GM21526 (cell line): ENCODE measurements around the gene MFF.
"Not testable (repeated sequence)": the region's sequence is repeated elsewhere in the genome, so short reads cannot be mapped to it uniquely, and the experiment has no call there.

ENCODE experiments used
- ATAC-seq: cut with Tn5 transposase; IDR thresholded peaks from one replicate; pipeline ENCODE4 v1.9.1; 2021; ENCODE audit warnings: moderate library complexity; ENCODE audit not compliant: unreplicated experiment, low FRiP score

Gene MFF

GRCh38 chr2:227376656-227377396 lies 51.8 kb downstream of the MFF start:
- no peak for ATAC-seq

DNA sequence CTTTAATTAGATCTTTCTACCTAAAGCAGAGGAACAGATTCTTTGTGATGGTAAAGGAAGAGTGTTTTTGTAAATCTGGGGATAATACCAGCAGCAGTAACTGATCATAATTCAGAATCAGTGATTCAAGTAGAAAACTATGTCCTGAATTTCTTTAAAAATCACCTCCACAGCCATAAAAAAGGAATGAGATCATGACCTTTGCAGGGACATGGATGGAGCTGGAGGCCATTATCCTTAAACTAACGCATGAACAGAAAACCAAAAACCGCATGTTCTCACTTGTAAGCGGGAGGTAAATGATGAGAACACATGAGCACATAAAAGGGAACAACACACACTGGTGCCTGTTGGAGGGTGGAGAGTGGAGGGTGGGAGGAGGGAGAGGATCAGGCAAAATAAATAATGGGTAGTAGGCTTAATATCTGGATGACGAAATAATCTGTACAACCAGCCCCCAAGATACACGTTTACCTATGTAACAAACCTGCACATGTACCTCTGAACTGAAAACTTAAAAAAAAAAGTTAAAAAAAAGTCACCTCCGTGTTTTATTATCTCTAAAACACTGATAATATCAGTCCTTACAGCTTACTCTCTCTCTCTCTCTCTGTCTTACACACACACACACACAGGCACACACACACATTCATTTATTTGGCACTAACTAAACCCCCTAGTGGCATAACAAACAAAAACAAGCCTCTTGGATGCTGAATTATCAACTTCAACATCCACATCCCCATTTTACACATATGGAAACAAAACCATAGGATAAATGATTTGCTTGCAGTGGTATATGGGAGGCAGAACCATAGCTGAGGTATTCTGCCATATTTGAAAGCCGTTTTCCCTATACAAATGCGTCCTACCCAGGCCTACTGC lies 52.7 kb downstream of the MFF start:
- no peak for ATAC-seq

DNA sequence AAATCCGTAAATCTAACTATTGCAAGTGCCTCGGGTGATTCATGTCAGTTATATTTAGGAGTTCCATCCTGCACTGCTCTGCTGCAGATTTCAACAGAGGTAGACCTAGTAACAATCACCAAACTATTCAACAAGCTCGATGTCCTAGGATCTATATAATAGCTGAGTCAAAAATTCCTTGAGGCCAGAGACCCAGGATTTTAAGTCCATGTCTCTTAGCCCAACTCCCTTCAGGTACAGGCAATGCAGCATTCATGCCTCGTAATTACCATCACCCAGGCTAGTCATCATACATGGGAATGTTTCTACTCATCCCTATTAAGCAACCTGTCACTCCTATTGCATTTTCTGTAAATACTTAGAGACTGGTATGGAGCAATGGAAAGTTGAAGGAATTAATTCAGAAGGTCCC lies 53.3 kb downstream of the MFF start:
- no peak for ATAC-seq

DNA sequence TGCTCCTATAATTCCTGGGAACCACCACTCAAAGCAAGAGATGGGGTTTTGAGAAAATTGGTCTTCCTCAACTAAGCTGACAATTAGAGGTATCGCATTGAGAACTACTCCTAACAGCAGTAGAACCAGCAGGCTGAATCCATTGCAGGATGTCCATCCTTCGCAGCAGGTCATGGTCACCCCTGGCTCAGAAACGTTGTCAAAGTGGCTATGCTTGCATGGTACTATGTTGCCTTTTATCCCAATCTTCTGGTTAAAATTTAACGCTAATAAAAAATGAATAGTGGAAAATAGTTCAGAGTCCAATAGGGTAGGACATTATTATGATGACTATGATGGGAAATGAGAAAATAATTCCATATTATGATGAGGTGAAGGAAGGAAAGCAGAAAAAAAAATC lies 54.0 kb downstream of the MFF start, which contains the start of gene TM4SF20:
Gene TM4SF20, minus strand, starts transcription at position 212 of the 400 bp plus-strand sequence. Its CDS starts 38 bp downstream, at position 174.
- no peak for ATAC-seq

- ATAC-seq = not testable (repeated sequence)
Measured at GRCh38 chr2:227382241-227382835, 57.3 kb downstream of the MFF start.

DNA sequence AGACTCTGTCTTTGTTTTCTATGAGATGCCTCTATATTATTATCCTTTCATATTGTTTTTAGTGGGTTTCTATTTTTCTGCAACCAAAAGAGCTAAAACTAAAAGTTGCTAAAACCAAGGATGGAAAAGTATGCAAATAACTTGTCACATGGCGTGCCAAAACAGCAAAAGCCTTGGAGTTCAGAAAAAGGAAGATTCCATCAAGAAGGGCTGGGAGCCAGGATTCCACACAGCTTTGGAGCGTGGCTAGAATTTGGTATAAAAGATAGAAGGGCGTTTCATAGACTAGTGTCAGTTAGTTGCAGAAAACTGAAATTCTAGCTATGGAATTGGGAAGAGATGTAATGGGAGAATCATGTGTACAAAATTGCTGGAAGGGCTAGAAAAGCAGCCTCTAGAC lies 58.6 kb downstream of the MFF start:
- ATAC-seq = no peak

DNA sequence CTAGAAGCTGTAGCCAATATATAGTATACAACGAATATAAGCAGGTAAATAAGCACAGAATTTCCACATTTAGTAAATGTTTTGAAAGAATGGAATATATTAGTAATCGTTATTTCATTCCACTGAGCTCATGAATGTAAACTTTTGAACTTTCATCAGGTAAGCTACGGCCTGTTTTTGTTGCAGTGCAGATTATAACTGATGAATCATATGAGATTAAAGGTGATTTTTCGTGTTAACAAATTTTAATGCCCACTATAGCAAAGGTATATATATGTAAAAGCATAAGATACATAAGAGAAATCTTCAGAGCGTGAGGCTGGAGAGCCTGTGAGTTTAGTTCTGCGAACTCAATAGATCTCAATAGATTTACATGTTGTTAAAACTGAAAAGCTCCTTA lies 61.6 kb downstream of the MFF start:
- ATAC-seq = no peak

- ATAC-seq = not testable (repeated sequence)
Measured at GRCh38 chr2:227387583-227387982, 62.5 kb downstream of the MFF start, which contains the start of gene SCYGR1. Gene SCYGR1 (minus strand): TSS chr2:227387949. CDS start chr2:227387949, 0 bp downstream.

DNA sequence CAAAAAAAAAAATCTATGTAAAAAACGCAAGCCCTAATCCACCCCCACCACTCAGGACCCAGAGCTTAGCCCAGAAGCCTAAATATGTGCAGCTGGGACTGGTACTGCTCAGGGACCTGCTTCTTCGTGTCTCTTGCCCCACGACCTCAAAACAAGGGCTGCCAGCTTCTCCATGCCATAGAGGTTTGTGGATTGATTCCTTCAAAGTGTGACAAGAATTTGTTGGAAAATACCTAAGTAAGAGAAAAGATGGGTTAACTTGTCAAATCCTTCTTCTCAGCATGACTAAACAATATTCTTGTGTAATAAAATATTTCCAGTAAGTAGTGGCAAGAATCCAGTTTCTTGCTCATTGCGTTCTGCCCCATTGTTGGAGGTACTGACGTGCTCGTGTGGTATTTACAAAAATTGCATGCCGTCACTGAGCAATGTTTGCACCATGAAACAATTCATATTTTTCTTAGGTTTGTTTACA lies 63.5 kb downstream of the MFF start:
- no peak for ATAC-seq

GRCh38 chr2:227389231-227389630 lies 64.2 kb downstream of the MFF start:
- no peak for ATAC-seq

DNA sequence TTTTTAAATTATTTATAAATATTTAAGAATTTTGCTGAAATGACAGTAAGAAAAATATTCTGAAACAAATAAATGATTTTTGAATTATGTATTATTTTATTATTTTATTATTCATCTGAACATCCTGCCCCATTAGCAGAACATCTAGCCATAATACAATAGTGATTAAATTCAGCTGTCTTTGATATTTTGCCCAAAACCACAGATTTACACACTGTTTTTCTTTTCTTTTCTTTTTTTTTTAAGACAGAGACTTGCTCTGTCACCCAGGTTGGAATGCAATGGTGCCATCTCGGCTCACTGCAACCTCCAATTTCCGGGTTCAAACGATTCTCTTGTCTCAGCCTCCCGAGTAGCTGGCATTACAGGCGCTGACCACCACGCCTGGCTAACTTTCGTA lies 64.6 kb downstream of the MFF start:
- no peak for ATAC-seq

- no peak for ATAC-seq
Measured at GRCh38 chr2:227390468-227391256, 65.6 kb downstream of the MFF start.

DNA sequence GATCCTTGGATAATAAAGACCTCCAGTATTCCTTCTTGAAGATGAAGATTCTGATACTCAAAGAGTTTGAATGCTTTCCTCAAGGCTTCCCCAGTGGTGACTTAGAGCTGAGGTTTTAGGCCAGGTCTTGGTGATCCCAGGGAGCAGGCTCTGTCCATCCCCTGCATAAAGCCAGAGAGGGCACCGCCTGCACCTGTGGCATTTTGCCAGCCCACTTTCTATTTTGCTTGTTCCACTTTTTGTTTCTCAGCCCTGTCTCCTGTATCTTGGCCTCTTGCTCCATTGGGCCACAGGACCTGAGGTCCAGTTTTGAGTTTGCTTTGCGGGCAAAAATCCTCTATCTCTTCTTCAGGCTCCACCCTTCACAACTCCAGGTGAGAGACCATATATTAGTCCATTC lies 69.3 kb downstream of the MFF start:
- no peak for ATAC-seq

DNA sequence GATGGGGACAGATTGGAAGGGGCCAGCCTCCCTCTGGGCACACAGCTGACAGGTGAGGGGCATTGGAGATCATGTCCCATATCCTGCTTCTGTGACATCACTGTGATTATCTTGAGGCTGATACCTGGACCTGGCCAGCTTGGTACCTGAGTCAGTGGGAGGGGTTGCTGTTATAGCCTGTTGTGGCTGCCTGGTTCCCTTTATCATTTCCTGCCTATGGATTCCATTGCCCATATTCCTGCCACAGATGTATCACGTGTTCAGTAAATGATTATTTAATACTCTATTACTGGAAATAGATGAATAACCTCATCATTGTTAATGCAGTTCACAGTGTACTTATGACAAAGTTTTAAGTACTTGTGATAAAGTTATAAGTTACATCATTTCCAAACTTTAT lies 70.5 kb downstream of the MFF start:
- no peak for ATAC-seq

GRCh38 chr2:227397562-227397961 lies 72.5 kb downstream of the MFF start:
- no peak for ATAC-seq

DNA sequence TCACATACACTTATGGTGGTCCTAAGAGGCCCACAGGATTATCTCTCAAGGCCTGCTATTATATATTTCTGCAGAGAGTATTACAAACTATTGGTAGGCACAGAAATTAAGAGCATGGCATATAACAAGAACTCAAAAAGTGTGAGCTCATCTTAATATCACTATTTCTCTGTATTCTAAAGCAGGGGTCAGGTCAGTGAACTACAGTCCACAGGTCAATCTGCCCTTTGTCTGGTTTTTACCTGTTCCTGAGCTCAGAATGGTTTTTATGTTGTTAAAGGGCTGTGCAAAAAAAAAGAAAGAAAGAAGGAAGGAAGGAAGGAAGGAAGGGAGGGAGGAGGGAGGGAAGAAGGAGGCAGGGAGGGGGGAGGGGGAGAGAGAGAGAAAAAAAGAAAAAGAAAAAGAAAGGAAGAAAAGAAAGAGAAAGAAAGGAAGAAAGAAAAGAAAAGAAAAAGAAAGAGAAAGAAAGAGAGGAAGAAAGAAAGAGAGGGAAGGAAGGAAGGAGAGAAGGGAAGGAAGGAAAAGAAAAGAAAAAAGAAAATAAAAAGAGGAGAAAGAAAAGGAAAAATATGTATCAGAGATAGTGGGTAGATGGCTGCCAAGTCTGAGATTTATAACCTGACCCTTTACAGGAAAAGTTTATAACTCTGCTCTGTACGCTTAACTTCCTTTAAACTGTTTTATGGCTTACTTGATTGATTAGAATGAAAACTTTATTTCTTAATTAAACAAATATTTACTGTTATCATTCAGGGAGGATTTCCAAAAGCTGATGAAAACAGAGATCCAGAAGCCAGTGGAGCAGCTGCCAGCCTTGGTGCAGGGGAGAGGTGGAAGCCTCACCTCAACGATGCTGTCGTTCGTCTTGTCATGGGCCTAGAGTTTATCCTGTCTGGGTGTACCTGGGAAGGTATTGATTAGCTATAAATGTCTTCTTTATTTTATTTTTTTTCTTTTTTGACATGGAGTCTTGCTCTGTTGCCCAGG lies 73.9 kb downstream of the MFF start:
- no peak for ATAC-seq

GRCh38 chr2:227401550-227401949 lies 76.5 kb downstream of the MFF start:
- no peak for ATAC-seq

DNA sequence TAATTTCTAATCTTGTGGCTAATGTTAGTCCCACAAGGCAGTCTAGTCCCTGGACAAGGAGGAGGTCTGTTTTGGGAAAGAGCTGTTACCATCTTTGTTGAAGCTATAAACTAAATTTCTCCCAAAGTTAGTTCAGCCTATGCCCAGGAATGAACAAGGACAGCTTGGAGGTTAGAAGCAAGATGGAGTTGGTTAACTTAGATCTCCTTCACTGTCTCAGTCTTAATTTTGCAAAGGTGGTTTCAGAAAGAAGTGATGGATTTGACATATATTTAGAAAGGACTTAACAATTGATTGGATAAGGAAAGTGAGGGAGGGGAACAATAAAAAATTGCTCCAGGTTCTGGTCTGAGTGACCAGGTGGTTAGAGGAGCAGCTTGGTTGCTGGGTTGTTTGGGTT lies 77.3 kb downstream of the MFF start:
- no peak for ATAC-seq

DNA sequence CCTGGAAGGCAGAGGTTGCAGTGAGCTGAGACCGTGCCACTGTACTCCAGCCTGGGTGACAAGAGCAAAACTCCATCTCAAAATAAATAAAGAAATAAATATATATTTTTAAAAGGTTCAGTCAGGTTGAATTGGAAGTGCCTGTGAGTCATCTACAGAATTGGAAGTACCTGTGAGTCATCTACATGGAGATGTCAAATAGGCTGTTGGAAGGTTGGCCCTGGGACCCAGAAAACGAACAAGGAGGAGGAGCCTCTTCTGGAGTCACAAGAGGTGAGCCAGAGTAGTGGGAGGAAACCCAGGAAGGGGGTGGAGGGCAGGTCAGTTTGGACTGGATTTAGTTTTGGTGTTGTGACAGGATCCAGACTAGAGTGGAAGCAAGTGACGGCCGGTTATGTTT lies 77.9 kb downstream of the MFF start:
- ATAC-seq = no peak
